ENCODE results near the gene SLA2.

DNA sequence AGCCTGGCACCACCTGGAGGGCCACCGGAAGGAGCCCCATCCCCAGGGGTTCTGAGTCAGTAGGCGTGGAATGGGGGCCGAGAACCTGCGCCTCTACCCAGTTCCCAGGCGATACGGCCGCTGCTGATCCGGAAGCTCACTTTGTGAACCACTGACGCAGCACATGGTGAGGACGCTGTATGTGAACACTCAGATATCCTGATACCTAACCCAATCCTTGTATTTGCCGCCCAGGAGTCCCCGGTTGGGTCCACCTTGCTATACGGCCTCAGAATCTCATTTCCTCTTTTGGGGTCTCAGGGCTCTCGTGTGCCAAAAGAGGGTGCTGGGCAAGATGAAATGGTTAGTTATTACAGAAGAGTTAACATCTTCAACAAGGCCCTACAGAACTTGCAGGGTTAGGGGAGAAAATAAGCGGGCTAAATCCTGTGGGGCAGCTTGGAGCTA, 41.0 kb downstream of the SLA2 start:
- TF ChIP-seq EZH2phosphoT487 (IDR thresholded peaks at IDR 0.05; ENCODE audit: borderline replicate concordance, low read length), result no peak
- no peak for TF ChIP-seq EZH2 (IDR thresholded peaks at IDR 0.05; ENCODE audit: low read length, unreplicated experiment)
- TF ChIP-seq, protein P1, sequence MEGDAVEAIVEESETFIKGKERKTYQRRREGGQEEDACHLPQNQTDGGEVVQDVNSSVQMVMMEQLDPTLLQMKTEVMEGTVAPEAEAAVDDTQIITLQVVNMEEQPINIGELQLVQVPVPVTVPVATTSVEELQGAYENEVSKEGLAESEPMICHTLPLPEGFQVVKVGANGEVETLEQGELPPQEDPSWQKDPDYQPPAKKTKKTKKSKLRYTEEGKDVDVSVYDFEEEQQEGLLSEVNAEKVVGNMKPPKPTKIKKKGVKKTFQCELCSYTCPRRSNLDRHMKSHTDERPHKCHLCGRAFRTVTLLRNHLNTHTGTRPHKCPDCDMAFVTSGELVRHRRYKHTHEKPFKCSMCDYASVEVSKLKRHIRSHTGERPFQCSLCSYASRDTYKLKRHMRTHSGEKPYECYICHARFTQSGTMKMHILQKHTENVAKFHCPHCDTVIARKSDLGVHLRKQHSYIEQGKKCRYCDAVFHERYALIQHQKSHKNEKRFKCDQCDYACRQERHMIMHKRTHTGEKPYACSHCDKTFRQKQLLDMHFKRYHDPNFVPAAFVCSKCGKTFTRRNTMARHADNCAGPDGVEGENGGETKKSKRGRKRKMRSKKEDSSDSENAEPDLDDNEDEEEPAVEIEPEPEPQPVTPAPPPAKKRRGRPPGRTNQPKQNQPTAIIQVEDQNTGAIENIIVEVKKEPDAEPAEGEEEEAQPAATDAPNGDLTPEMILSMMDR (conservative IDR thresholded peaks at IDR 0.05; ENCODE audit: low read depth, low read length), result no peak
